Transverse colon (tissue), 4 donors: ENCODE data around the gene TMC5.
A peak's percentile ranks its signal among the peaks of the same experiment; 100 is the strongest.

Experiments used
- EP300 ChIP-seq: sonication (generic); formaldehyde crosslinking; IDR thresholded peaks from one replicate; pipeline ENCODE4 v1.6.1; 2017; ENCODE audit warnings: antibody characterized with exemption, low read depth
- POLR2A ChIP-seq: fragments of 450-650 bp; IDR thresholded peaks from one replicate; pipeline ENCODE4 v1.6.1; 2016; ENCODE audit warnings: antibody characterized with exemption, mild to moderate bottlenecking, moderate library complexity
- POLR2AphosphoS5 ChIP-seq, 3 donors: sonication (generic); formaldehyde crosslinking; IDR thresholded peaks; one replicate each; pipeline ENCODE4 v1.6.1; 2016; ENCODE audit warnings: antibody characterized with exemption in 3 of 3
- TF ChIP-seq, protein P1 (sequence below), 5 experiments: fragments of 200-600 bp in 3 of 5; fragments of 450-650 bp in 2 of 5; sonication (generic) in 3 of 5; IDR thresholded peaks; 1 replicate in 2 of 5; 2 replicates in 3 of 5; pipeline ENCODE4 v1.5.1; 2016 to 2017; ENCODE audit warnings: antibody characterized with exemption in 5 of 5, inconsistent platforms in 3 of 5, mild to moderate bottlenecking in 2 of 5, moderate library complexity in 1 of 5

DNA sequence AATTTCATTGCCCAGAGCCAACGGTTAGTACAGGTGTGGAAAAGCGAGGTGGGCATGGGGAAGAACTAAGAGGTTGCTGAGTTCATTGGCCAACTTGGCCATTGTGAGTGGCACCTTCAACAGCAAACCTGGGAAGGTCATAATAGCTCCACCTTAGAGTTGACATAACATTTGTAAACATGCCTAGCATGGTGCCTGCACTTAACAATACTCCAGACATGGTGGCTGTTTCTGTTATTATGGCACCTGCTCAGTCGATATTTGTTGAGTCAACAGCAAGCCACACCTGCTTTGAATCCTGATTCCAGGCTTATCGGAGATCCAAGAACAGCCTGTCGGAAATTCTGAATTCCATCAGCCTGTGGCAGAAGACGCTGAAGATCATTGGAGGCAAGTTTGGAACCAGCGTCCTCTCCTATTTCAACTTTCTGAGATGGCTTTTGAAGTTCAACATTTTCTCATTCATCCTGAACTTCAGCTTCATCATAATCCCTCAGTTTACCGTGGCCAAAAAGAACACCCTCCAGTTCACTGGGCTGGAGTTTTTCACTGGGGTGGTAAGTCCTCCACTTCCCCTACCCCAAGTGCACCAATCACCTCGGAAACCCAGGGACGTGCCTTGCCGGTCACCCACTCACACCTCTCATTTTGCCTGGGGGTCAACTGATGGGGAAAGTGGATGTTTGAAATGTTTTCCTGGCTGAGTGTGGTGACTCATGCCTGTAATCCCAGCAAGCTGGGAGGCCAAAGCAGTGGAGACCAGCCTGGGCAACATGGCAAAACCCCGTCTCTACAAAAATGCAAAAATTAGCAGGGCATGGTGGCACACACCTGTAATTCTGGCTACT lies 46.0 kb downstream of the TMC5 start:
- TF ChIP-seq, protein P1, sequence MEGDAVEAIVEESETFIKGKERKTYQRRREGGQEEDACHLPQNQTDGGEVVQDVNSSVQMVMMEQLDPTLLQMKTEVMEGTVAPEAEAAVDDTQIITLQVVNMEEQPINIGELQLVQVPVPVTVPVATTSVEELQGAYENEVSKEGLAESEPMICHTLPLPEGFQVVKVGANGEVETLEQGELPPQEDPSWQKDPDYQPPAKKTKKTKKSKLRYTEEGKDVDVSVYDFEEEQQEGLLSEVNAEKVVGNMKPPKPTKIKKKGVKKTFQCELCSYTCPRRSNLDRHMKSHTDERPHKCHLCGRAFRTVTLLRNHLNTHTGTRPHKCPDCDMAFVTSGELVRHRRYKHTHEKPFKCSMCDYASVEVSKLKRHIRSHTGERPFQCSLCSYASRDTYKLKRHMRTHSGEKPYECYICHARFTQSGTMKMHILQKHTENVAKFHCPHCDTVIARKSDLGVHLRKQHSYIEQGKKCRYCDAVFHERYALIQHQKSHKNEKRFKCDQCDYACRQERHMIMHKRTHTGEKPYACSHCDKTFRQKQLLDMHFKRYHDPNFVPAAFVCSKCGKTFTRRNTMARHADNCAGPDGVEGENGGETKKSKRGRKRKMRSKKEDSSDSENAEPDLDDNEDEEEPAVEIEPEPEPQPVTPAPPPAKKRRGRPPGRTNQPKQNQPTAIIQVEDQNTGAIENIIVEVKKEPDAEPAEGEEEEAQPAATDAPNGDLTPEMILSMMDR (IDR thresholded peaks at IDR 0.05), result no peak
- TF ChIP-seq EP300 (no peak), POLR2AphosphoS5 (IDR thresholded peaks at IDR 0.05) (peak in 1 of 3 donors; percentile 37), POLR2A (no peak)
